ENCODE data around the gene EME1.

DNA sequence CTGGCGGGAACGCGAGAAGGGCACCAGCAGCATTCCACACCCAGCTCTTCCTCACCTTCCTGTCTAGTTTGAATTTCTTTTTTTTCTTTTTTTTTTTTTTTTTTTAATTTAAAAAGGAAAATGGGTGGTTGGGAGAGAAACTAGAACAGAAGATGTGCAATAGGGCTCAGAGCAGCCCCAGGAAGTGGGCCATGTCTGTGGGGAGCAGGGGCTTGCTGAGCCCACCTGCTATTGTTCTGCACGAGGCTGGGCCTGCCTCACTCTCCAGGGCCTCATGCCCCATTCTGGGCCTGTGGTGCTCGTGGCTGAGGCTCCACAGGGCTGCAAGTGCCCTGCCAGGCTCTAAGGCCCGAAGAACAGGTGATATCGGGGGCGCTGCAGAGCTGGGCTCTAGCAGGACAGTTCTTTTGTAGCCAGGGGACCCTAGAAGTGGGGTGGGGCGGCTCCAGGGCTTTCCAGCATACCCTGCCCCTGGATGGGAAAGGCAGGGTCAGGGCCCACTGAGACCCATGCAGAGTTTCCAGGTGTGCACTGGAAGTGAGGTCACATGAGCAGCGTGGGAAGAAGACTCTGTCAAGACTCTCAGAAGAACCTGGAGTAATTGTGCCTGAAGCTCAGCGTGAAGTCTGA is 12.4 kb upstream of the EME1 start:
- TF ChIP-seq, protein P1, sequence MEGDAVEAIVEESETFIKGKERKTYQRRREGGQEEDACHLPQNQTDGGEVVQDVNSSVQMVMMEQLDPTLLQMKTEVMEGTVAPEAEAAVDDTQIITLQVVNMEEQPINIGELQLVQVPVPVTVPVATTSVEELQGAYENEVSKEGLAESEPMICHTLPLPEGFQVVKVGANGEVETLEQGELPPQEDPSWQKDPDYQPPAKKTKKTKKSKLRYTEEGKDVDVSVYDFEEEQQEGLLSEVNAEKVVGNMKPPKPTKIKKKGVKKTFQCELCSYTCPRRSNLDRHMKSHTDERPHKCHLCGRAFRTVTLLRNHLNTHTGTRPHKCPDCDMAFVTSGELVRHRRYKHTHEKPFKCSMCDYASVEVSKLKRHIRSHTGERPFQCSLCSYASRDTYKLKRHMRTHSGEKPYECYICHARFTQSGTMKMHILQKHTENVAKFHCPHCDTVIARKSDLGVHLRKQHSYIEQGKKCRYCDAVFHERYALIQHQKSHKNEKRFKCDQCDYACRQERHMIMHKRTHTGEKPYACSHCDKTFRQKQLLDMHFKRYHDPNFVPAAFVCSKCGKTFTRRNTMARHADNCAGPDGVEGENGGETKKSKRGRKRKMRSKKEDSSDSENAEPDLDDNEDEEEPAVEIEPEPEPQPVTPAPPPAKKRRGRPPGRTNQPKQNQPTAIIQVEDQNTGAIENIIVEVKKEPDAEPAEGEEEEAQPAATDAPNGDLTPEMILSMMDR (IDR thresholded peaks at IDR 0.05; ENCODE audit: poor library complexity, severe bottlenecking) = no peak
- TF ChIP-seq TAF1 (IDR thresholded peaks at IDR 0.05; ENCODE audit: low read depth) = no peak
- TF ChIP-seq, protein P2, sequence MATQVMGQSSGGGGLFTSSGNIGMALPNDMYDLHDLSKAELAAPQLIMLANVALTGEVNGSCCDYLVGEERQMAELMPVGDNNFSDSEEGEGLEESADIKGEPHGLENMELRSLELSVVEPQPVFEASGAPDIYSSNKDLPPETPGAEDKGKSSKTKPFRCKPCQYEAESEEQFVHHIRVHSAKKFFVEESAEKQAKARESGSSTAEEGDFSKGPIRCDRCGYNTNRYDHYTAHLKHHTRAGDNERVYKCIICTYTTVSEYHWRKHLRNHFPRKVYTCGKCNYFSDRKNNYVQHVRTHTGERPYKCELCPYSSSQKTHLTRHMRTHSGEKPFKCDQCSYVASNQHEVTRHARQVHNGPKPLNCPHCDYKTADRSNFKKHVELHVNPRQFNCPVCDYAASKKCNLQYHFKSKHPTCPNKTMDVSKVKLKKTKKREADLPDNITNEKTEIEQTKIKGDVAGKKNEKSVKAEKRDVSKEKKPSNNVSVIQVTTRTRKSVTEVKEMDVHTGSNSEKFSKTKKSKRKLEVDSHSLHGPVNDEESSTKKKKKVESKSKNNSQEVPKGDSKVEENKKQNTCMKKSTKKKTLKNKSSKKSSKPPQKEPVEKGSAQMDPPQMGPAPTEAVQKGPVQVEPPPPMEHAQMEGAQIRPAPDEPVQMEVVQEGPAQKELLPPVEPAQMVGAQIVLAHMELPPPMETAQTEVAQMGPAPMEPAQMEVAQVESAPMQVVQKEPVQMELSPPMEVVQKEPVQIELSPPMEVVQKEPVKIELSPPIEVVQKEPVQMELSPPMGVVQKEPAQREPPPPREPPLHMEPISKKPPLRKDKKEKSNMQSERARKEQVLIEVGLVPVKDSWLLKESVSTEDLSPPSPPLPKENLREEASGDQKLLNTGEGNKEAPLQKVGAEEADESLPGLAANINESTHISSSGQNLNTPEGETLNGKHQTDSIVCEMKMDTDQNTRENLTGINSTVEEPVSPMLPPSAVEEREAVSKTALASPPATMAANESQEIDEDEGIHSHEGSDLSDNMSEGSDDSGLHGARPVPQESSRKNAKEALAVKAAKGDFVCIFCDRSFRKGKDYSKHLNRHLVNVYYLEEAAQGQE (IDR thresholded peaks at IDR 0.05; ENCODE audit: borderline replicate concordance) = no peak

Measured in neural cell (in vitro differentiated cells).